NCI-H146 (cell line): Measurements from ENCODE around the gene PPARA.
"Not testable (repeated sequence)": the region's sequence is repeated elsewhere in the genome, so short reads cannot be mapped to it uniquely, and the experiment has no call there.

ENCODE experiments used
- DNase-seq: peaks from one replicate; lab custom pipeline; 2025; lab: John Stamatoyannopoulos, UW

The PPARA gene

DNA sequence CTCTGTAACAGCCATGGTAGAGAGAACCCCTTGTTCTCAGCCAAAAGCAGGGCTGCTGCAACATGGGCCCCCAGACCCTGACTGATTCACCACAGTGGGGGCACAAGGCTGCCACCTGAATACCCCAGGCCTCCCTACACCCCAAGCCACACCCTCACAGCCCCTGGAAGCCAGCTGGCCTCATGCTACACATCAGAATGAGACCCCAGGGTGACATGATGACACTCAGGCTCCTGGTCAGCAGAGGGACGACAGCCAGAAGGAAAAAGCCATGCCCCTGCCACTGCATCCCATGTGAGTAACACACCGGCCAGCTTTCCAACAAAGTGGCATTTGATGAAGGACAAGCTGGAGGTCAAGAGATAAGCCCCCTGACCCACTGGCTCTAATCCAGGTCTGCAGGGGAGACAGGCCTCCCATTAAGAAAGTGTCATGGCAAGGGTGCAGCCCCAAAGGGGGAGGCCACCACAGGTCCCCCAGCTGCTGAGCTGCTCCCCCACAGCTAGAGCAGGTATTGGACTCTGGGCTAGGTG is 97.2 kb downstream of the PPARA start:
- DNase-seq = no peak

DNA sequence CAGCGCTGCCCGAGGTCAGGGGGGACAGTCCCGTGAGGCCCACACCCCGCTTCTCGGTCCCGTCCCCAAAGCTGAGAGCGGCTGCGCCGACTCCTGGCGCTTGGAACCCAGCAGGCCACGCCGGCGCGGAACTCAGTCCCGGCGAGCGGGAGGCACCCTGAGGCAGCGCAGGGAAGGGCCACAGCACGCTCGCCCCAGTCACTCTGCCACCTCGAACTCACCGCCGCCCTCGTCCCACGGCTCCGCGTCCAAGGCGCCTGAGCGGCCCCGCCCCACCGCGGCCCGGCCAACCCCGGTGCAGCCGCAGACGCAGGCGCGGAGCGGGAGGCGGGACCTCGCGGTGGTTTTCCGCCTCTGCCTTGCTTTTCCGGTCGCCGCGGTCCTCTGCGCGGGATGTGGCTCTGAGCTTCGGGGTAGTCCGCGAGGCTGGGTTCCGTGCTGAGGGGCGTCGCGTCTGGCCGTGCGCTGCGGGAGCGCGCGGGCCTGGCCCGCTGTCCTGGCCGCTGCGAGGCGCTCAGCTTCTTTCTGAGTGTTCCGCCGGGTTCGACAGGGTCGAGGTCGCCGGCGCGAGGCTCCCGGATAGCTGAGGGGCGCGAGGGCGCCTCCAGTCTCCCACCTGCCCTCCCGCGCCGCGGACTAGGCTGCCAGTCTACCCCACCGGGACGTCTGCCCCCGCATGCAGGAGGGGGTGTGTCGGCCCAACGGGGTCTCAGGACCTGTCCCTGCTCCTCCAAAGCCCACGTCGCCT is 99.9 kb downstream of the PPARA start, which contains the start of gene CDPF1:
Gene CDPF1, minus strand, starts transcription at position 259 of the 748 bp plus-strand sequence. CDS start 2,009 bp downstream, outside the sequence.
- peak; percentile 85 for DNase-seq

DNA sequence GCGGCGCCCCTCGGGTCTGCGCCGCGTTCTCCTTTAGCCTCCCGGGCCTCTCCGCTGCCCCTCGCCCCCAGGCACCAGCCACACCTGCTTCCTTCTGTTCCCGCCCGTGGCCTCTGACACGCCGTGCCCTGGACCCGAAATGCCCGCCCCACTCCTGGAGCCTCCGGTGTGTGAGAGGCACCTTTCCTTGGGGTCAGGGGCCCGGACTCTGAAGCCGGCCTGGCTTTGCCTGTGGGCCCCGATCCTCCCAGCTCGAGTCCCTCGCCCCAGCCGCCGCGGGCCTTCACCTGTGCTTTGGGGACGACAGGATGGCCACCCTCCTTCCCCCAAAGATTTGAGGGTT is 100.4 kb downstream of the PPARA start:
- DNase-seq = peak; percentile 22

DNA sequence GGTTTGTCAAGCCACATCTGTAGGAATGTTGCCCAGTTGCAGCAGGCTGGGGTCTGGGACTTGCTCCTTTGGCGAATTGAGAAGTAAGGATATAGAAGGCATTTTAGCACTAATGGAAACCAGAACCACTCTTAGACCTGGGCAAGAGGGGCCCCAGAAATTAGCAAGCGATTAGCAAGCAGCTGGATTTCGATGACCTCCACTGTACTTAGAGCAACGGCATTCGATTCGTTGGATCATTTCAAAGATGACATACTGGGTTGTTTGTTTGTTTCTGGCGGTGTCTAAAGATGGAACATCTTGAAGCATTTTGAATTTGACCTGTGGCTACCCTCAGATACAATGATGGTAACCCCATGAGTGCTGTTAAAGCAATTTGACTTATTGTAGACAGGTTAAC is 100.9 kb downstream of the PPARA start:
- no peak for DNase-seq

DNA sequence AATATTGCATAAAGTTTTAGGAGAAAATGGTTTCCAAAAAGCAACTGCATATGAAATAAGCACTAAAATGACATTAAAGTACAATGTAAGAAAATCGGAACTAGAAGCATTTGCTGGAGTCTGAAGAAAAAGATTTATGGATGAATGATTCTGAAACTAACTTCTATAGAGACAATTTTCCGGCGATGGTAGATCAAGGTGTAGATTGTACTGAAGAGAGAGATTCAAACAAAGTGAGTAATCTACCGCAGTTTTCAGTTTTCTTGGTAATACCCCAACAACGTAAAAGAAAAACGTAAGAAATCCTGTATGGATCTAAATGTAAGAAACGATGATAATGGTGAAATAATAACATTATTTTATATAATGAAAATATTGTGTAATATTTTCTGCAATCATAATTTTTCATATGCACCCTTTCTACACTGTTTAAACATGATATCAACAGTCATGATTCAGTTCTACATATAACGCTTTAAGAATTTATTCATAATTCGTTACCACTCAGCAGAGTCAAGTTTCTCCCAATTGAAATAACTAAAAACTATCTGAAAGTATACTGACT is 101.6 kb downstream of the PPARA start:
- no peak for DNase-seq

DNA sequence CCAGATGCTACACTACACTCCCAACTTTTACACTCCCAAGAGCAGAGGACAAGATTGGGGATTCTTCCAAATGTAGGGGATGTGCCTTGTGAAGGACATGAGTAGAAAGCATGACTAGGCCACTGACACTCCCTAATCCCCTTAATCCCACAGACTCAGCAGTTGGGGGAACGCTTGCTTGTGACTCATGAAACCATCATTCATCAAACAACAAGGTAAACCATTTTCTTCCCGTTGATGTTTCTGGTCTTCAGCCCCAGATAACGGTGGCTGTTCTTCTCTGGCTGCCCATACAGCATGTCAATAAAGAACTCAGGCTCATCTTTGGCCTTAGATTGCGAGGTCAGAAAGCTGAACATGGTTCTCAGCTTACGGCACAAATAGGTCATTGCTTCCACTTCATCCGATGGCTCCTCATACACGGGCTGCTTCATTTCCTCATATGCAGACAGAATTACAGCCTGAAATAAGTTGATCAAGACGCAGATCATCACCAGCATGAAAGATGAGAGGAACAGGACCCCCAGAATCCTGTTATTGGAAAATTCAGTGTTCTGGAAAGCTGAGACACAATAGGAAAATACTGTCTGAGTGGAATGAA is 106.1 kb downstream of the PPARA start:
- DNase-seq = no peak

DNA sequence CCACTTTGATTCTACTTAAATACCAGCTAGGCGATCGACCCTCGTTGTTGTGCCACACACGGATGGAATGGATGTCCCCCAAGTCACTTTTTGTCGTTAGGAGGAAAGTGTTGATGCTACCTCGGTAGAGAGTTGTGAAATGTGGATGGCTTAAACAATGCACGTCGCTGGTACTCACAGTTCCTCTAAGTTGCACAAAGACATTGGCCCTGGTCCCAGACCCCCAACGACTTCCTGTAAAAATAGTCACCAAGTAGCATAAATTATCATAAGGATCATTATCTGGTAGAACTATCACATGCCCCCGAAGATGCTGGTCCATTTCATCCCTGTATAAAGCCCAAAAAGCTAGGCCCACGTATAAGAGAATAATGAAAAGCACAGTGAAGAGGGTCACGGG is 109.0 kb downstream of the PPARA start:
- no peak for DNase-seq

DNA sequence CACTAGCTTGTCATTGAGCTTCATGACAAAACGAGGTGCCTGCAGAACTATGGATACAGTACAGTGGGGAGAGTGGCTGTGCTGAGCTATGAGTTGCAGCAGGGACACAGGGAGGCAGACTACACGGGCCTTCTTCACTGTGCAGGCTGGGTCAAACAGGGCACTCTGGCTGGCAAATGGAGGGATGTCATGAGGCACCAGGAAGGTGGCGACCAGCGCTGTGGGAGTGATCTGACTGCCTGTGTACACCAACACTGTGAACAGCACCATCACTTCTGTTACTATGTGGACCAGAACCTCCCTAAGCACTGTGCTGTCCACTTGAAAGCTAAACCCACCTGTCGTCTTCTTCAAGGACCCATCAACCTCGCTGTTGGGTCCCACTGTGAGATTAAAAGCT is 109.7 kb downstream of the PPARA start:
- no peak for DNase-seq

DNA sequence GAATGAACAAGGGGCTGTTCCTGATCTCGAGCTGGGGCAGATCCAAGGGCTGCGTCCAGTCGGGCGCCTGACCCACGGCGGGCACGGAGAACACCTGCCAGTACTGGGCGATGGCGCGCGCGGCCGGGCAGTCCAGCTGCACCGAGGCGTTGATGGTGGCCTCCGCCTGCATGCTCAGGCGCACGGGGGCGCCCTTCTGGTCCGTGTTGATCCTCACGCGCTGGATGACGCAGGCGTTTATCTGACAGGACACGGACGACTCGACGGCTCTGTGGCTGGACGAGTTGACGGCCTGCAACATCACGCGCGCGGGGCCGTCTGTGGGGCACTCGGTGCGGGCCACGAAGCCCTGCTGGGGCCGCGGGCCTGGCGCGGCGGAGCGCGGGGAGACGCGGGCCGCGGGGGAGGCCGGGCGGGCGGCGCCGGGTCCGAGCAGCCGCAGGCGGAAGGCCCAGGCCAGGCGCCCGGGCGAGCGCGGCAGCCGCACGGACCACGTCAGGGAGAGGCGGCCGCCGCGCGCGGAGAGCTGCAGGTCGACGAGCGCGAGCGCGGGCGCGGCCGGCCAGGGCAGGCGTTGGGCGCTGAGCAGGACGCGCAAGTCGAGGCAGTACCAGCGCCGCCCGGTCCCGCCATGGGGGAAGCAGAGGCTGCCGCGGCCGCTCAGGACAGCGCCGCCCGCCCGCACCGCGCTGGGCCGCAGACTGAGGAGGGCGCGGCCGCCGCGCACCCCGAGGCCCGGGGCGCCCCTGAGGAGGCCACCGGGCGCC is 112.3 kb downstream of the PPARA start:
- no peak for DNase-seq

DNA sequence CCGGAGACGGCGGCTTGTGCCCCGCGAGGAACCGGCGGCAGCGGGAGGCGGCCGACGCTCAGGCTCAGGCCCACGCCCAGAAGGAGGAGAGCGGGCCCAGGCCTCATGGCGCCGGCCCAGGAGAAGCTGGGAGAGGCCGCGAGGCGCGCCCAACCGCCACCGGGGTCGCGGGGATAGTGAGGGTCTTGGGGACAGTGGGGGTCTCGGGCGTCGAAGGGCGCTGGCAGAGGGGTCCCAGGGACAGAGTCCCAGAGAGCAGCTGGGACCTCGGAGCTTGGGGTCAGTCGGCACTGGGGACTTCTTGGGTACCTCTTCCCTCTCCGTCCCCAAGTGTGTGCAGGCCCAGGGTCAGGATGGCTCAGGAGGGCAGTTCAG is 112.9 kb downstream of the PPARA start, which contains the start of gene PKDREJ:
Gene PKDREJ, minus strand, starts transcription at position 128 of the 375 bp plus-strand sequence. Its CDS starts 21 bp downstream, at position 107.
- DNase-seq = no peak

DNA sequence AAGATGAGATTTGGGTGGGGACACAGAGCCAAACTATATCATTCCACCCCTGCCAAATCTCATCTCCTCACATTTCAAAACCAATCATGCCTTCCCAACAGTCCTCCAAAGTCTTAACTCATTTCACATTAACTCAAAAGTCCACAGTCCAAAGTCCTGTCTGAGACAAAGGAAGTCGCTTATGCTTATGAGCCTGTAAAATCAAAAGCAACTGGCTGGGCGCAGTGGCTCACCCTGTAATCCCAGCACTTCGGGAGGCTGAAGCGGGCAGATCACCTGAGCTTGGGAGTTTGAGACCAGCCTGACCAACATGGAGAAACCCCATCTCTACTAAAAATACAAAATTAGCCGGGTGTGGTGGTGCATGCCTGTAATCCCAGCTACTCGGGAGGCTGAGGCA is 114.2 kb downstream of the PPARA start:
- not testable (repeated sequence) for DNase-seq

DNA sequence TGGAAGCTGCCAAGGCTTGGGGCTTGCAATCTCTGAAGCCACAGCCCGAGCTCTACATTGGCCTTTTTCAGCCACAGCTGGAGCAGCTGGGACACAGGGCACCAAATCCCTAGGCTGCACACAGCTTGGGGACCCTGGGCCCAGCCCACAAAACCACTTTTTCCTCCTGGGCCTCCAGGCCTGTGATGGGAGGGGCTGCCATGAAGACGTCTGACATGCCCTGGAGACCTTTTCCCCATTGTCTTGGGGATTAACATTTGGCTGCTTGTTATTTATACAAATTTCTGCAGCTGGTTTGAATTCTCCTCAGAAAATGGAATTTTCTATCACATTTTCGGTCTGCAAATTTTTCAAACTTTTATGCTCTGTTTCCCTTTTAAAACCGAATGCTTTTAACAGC is 115.3 kb downstream of the PPARA start:
- not testable (repeated sequence) for DNase-seq

DNA sequence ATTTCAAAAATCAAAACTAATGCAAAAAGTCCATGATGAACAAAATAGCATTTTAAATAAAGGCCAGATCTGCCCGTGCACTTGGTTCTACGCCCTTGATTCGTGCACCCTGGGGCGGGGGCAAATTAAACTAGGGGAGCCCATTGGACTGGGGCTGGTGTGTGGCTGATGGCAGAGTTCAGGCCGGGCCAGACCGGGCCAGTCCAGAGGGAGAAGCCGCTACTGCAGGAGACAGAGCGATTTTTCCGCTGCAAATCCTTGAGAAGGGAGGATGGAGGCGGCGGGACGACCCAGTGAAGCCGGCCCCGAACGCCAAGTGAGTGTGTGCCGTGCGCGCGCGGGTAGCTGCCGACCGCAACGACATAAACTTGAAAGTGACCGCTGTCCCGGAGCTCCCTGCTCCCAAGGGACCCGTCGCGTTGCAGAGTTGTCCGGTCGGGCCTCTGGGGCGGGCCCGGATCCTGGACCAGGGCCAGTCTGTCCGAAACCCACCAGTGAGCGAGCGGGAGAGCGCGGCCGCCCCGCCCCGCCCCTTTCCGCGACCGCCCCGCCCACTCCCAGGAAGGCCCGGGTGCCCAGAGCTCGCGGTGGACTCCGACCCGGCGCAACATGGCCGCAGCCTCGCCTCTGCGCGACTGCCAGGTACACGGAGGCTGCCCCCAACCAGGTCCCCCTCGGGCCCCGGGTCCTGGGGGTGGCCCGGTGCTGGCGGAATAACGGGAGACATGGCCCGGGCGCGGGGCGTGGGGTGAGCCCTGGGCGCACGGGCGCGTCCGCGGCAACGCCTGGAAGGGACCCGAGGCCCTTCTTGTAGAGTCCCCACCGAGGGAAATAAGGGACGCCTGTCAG is 117.3 kb downstream of the PPARA start, which contains the start of gene TTC38:
Gene TTC38, plus strand, starts transcription at position 578 of the 849 bp plus-strand sequence. Its CDS starts 32 bp downstream, at position 610.
- peak; percentile 66 for DNase-seq

DNA sequence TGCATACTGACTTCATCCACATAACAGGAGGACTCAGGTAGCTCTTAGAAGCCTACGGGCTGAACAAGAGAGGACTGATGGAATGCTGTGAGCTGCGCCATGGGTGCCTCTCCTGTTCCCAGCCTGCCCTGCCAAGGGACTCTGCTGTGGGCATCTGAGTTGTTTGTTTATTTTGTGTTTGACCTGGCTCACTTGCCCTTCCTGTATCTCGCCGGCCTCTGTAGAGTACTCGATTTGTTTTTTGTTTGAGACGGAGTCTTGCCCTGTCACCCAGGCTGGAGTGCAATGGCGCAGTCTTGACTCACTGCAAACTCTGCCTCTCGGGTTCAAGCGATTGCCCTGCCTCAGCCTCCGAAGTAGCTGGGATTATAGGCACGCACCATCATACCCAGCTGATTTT is 119.2 kb downstream of the PPARA start:
- DNase-seq = no peak

DNA sequence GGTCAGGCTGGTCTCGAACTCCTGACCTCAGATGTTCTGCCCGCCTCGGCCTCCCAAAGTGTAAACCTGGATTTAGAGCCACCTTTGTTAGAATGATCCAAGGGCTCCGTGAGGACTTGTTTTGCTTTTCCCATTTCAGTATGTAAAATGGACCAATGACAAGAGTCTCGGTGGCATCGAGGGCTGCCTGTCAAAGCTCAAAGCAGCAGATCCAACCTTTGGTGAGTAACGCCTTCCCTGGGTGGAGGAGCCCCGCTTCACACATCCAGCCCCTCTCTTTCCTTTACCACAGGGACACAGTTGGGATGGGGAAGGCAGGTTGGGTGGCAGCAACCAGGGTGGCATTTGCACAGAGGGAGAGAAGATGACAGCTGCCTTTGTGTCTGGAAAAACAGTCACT is 121.9 kb downstream of the PPARA start:
- DNase-seq = no peak

DNA sequence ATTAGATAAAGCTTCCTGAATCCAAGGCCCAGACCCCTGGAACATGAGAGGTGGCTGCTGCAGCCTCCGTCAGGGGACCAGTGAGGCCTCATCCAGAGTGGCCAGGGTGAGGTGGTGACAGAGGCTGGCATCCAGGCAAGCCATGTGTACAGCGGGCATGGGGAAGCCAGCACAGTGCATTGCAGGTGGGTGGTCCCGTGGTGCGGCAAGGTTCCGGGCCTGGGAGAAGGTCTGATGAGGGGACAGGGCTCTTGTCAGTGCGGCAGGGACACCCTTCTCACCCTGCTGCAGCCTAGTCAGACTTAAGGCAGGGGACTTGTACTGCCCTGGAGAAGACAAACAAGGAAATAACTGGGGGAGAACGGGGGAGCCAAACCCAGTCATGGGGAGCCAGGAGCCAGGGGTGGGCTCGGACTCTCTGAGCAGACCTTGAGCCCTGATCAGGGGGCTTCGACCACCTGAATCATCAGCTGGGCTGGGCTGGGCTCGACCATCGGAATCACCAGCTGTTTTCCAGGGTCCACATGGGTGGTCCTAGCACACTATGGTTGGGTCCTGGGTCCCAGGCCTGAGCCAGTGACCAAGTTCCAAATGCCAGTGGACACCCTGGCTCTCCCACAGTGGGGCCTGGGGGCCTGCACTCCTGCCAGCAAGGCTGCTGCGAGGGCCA is 122.6 kb downstream of the PPARA start:
- no peak for DNase-seq

DNA sequence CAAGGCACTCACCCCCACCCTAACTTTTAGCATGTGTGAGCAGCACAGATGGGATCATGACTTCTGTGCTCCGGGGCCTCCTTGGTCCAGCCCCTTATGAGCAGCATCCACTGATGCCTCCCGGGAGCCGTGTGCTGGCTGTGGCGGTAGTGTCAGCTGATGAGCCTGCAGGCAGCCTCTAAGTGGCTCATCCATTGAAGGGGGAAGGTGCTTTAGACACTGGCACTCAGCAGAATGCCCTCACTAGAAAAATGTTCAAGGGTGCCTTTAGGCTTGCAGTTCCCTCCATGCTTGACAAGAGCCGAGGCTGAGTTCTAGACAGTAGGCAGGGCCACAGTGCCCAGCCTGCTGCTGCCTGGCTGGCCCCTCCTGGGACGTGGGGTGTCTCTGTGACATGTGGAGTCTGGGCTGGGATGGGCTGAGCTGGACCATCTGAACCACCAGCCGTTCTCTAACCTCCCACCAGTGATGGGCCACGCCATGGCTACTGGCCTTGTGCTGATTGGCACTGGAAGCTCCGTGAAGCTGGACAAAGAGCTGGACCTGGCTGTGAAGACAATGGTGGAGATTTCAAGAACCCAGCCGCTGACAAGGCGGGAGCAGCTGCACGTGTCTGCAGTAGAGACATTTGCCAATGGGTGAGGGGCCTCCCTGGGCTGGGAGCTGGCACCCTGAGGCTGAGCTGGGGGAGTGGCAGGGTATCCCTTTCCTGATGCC is 123.3 kb downstream of the PPARA start:
- no peak for DNase-seq

DNA sequence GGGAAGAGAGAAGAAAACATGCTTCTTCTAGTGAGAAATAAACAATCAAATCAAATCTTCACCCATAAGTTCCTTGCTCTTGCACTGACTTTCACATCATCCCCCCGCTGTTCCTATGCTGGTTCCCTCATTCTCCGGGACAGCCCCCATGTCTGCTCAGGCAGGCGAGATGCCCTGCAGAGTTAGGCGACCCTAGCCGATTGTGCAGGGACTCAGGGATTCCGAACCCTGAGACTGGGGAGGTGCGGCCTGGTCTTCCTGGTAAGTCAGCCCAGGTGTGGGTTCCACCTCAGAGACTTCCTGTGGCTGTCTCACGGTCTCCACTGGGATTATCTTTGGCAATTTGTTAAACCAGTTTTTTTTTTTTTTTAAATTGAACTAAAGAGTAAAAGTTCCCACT is 124.1 kb downstream of the PPARA start:
- DNase-seq = no peak

DNA sequence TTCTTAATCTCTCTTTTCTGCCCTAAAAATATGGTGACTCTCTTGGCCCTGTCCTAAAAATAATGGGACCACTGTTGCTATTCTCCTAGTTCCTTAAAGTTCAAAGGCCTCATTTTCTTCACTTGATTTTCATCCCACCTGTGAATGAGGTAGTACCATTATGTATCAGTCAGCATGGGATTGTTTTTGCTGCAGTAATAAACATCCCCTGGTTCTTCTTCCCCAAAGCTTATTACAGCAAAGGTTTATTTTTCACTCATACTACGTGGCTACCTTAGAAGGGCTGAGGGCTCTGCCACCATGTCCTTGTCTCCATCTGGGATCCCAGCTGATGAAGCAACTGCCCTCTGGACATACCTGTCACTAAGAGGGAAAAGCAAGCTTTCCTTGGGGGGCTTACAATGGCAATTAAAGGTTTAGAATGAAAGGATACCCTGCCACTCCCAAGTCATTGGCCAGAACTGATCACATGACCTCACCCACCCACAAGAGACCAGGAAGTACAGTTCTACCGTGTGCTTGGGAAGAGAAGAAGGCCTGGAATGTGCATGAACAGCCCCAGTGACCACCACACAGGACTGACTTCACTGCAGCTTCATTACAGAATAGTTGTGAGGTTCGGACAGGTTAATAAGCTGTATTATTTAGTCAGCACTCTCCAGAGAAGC is 125.3 kb downstream of the PPARA start:
- no peak for DNase-seq

DNA sequence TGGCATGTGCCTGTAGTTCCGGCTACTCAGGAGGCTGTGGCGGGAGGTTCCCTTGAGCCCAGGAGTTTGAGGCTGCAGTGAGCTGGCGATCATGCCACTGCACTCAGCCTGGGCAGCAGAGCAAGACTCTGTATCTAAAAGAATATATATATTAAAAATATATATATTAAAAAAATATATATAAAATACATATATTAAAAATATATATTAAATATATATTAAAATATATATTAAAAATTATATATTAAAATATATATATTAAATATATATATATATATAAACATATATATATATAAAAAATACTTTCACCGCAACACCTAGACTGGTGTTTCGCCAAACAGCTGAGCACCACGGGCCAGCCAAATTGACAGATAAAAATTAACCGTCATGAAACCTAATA is 126.2 kb downstream of the PPARA start:
- no peak for DNase-seq
